A549 (cell line): ENCODE measurements around the gene METTL23. TPM values are rescaled to one million over a fixed set of nuclear protein-coding genes. Genes with fewer than 3 reads are reported as not detected.

ENCODE experiments used
- ATAC-seq, 2 experiments: fragments of 200-7000 bp in 1 of 2; fragments of >200 bp in 1 of 2; cut with Nextera tagmentation in 1 of 2; cut with Tn5 transposase in 1 of 2; 3 replicates each; pipeline versions ENCODE4 v1.8.0 to v1.9.1; 2018 to 2020; ENCODE audit warnings: mild to moderate bottlenecking in 1 of 2, moderate library complexity in 1 of 2
- CTCF ChIA-PET: fragments of 300-600 bp; sonication (Branson Sonifier 250); formaldehyde crosslinking; extraction: SDS; loops from one replicate; lab custom pipeline; 2021; ENCODE audit warnings: antibody characterized with exemption, inconsistent platforms; lab: Yijun Ruan, JAX
- POLR2A ChIA-PET: fragments of 350-600 bp; formaldehyde crosslinking; extraction: SDS; loops from one replicate; lab custom pipeline; 2021; ENCODE audit warnings: antibody characterized with exemption, inconsistent platforms; lab: Yijun Ruan, JAX
- DNase-seq, 2 experiments: peaks; one replicate each; pipeline versions ENCODE4 v3.0.0 to v3.0.0-alpha.2; 2011 to 2016; ENCODE audit warnings: low read depth in 1 of 2, low spot score in 1 of 2
- FAIRE-seq: peaks from 2 replicates; lab custom pipeline; 2011; peaks lifted over from hg19 to GRCh38; lab: Jason Lieb, UNC
- H3K27ac ChIP-seq, 2 experiments: fragments of >200 bp; sonication (Bioruptor Twin); formaldehyde crosslinking; 3 replicates each; pipeline ENCODE4 v1.5.1; 2016 to 2017
- H3K4me1 ChIP-seq: fragments of >200 bp; sonication (Bioruptor Twin); formaldehyde crosslinking; 3 replicates; pipeline ENCODE4 v1.6.1; 2016
- H3K4me2 ChIP-seq: fragments of >200 bp; sonication (Bioruptor Twin); formaldehyde crosslinking; 3 replicates; pipeline ENCODE4 v1.6.1; 2016
- H3K4me3 ChIP-seq: fragments of >200 bp; sonication (Bioruptor Twin); formaldehyde crosslinking; 3 replicates; pipeline ENCODE4 v1.5.1; 2016
- H3K9me3 ChIP-seq: fragments of >200 bp; sonication (Bioruptor Twin); formaldehyde crosslinking; 3 replicates; pipeline ENCODE4 v1.6.1; 2016
- ATOH8 ChIP-seq: fragments of 250-450 bp; sonication (Bioruptor Pico); IDR thresholded peaks from 2 replicates; pipeline ENCODE4 v1.5.0; 2020; ENCODE audit warnings: low read depth, mild to moderate bottlenecking, moderate library complexity
- BCL3 ChIP-seq: fragments of >200 bp; sonication (Bioruptor Twin); formaldehyde crosslinking; IDR thresholded peaks from 3 replicates; pipeline ENCODE4 v1.6.1; 2016
- BHLHE40 ChIP-seq: IDR thresholded peaks from 2 replicates; pipeline ENCODE4 v1.6.1; 2012; ENCODE audit warnings: low read depth, low read length, inconsistent platforms
- CBX2 ChIP-seq: fragments of 200-600 bp; sonication (generic); IDR thresholded peaks from 2 replicates; pipeline ENCODE4 v1.6.1; 2016; ENCODE audit warnings: low read depth, mild to moderate bottlenecking, borderline replicate concordance
- FOSB ChIP-seq: fragments of 250-450 bp; sonication (Bioruptor Pico); IDR thresholded peaks from 2 replicates; pipeline ENCODE4 v1.5.0; 2020; ENCODE audit warnings: mild to moderate bottlenecking, moderate library complexity
- GATA3 ChIP-seq: IDR thresholded peaks from 2 replicates; pipeline ENCODE4 v1.6.1; 2012; ENCODE audit warnings: borderline replicate concordance
- HES2 ChIP-seq: fragments of >200 bp; sonication (Bioruptor Twin); formaldehyde crosslinking; IDR thresholded peaks from 2 replicates; pipeline ENCODE4 v1.6.1; 2016
- HMGXB4 ChIP-seq: fragments of 250-450 bp; sonication (Bioruptor Pico); IDR thresholded peaks from 2 replicates; pipeline ENCODE4 v1.5.0; 2021; ENCODE audit warnings: mild to moderate bottlenecking, moderate library complexity, borderline replicate concordance
- HOXA7 ChIP-seq: fragments of 250-450 bp; sonication (Bioruptor Pico); IDR thresholded peaks from 2 replicates; pipeline ENCODE4 v1.5.0; 2020; ENCODE audit warnings: mild to moderate bottlenecking, moderate library complexity
- JUN ChIP-seq, 2 experiments: fragments of >200 bp; sonication (Bioruptor Twin); formaldehyde crosslinking; IDR thresholded peaks; 2 replicates in 1 of 2; 3 replicates in 1 of 2; pipeline ENCODE4 v1.6.1; 2016 to 2017
- MAFK ChIP-seq: fragments of 450-650 bp; IDR thresholded peaks from 2 replicates; pipeline ENCODE4 v1.6.1; 2014; ENCODE audit not compliant: partially characterized antibody
- MAZ ChIP-seq: fragments of 150-350 bp; IDR thresholded peaks from 2 replicates; pipeline ENCODE4 v1.6.1; 2014; ENCODE audit warnings: antibody characterized with exemption, low read depth, low read length, borderline replicate concordance
- POLR2A ChIP-seq: IDR thresholded peaks from 2 replicates; pipeline ENCODE4 v1.6.1; 2012; ENCODE audit warnings: mild to moderate bottlenecking, low read length
- POLR2AphosphoS2 ChIP-seq: conservative IDR thresholded peaks from 2 replicates; pipeline ENCODE4 v1.6.1; 2012; ENCODE audit warnings: low read length, improper control_type of control experiment, inconsistent platforms
- RAD21 ChIP-seq, 2 experiments: fragments of >200 bp in 1 of 2; sonication (Bioruptor Twin) in 1 of 2; formaldehyde crosslinking in 1 of 2; IDR thresholded peaks in 1 of 2; conservative IDR thresholded peaks in 1 of 2; 2 replicates in 1 of 2; 3 replicates in 1 of 2; pipeline ENCODE4 v1.6.1; 2012 to 2018; ENCODE audit warnings: inconsistent platforms in 1 of 2
- RARB ChIP-seq: fragments of 250-450 bp; sonication (Bioruptor Pico); IDR thresholded peaks from 2 replicates; pipeline ENCODE4 v1.8.0; 2021; ENCODE audit warnings: mild to moderate bottlenecking, moderate library complexity
- SMC3 ChIP-seq: fragments of >200 bp; sonication (Bioruptor Twin); formaldehyde crosslinking; IDR thresholded peaks from 3 replicates; pipeline ENCODE4 v1.6.1; 2018; ENCODE audit warnings: inconsistent platforms
- TFCP2L1 ChIP-seq: fragments of 250-450 bp; sonication (Bioruptor Pico); IDR thresholded peaks from 2 replicates; pipeline ENCODE4 v1.5.0; 2021; ENCODE audit warnings: mild to moderate bottlenecking
- TP53 ChIP-seq: fragments of 250-450 bp; sonication (Bioruptor Pico); IDR thresholded peaks from 2 replicates; pipeline ENCODE4 v1.5.0; 2021; ENCODE audit warnings: mild to moderate bottlenecking, moderate library complexity
- ZC3H11A ChIP-seq: fragments of 450-650 bp; IDR thresholded peaks from 2 replicates; pipeline ENCODE4 v1.6.1; 2014; ENCODE audit warnings: antibody characterized with exemption, mild to moderate bottlenecking
- ZSCAN20 ChIP-seq: fragments of 250-450 bp; sonication (Bioruptor Pico); IDR thresholded peaks from 2 replicates; pipeline ENCODE4 v1.8.0; 2022; ENCODE audit warnings: mild to moderate bottlenecking, moderate library complexity
- WGBS: methylation state at CpG from one replicate; pipeline ENCODE4 v1.1.6; 2017; ENCODE audit errors: missing lambda C conversion rate; 5-methylcytosine and 5-hydroxymethylcytosine counted together
- polyA plus RNA-seq, 4 experiments: library from polyadenylated mRNA; depleted of rRNA in 3 of 4; stranded (reverse); fragments of >200 nt; fragmentation: RNase III in 1 of 4; extraction: RNeasy Plus Mini Kit Qiagen cat#74134 plus additional on column Dnase treatment in 1 of 4; gene quantifications; 2 replicates in 3 of 4; 3 replicates in 1 of 4; pipeline ENCODE4 v1.2.3, GENCODE V29; 2011 to 2017
- TF ChIP-seq, protein P1 (sequence below): fragments of 150-350 bp; IDR thresholded peaks from 2 replicates; pipeline ENCODE4 v1.6.1; 2014; ENCODE audit warnings: low read depth, mild to moderate bottlenecking, low read length
- TF ChIP-seq, protein P2 (sequence below): IDR thresholded peaks from 2 replicates; pipeline ENCODE4 v1.6.1; 2012

The METTL23 gene
- polyA plus RNA-seq, 2 of the 4 experiments (the other 2 are of a cell fraction), result 64.9 to 120 TPM

DNA sequence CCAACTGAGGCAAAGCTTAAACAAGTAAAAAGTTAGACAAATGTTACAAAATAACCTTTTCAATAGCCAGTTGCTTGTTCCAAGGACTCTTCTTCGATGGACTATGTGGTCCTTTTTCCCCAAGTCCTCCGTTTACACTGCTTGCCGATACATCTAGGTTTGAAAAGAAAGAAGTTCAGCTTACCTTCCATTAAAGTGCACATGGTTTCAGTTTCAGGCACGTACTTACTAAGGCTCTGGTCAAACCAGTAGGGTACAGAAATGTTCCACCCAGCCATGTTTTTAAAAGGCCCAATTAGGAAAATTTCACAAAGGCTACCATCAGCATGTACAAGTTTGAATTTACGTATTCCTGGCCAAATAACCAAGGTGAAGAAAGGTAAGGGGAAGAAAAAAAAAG is 8.4 kb downstream of the METTL23 start:
- peak overlapping the region; percentile 54 to 98; a peak in 4 of 6 replicates for H3K27ac ChIP-seq
- POLR2A ChIA-PET, result interaction anchor here (0.6 to 2.7 kb wide), 3 partner anchors 9 to 334 kb away, joined by 3 to 8 read pairs (median 3); partner anchors contain the start of genes JMJD6 and METTL23
- H3K4me3 ChIP-seq, result peak overlapping the region; percentile 95
- H3K4me2 ChIP-seq, result peak overlapping the region; percentile 86
- CTCF ChIA-PET, result interaction anchor here (0.6 to 5.3 kb wide), 9 partner anchors 8 to 691 kb away, joined by 3 to 31 read pairs (median 4); partner anchors contain the start of gene METTL23
- no peaks in the 10 kb centered on the region for H3K9me3 ChIP-seq
- FAIRE-seq (peak; percentile 36), ATAC-seq (no peak), DNase-seq (peak in 1 of 2 experiments; percentile 40)
- peaks cover 37% of the 10 kb centered on the region for H3K4me1 ChIP-seq
- 1% methylated on average over 5 of the region's 5 CpGs for WGBS
- TF ChIP-seq JUN (IDR thresholded peaks at IDR 0.05) (0 out of 5 replicates have a peak, but pooled peaks of 1 of the 2 experiments have one; percentile 28), POLR2A (no peak), ZC3H11A (no peak), TP53 (CRISPR knock-in tag) (no peak), ZSCAN20 (CRISPR knock-in tag) (0 out of 2 replicates have a peak, but pooled peaks have one; percentile 31), POLR2AphosphoS2 (no peak), ATOH8 (CRISPR knock-in tag) (no peak), HMGXB4 (CRISPR knock-in tag) (no peak), TFCP2L1 (peak; percentile 54; the same call in 1 of the 2 replicates), HOXA7 (CRISPR knock-in tag) (0 out of 2 replicates have a peak, but pooled peaks have one; percentile 68), FOSB (peak; percentile 89)
- TF ChIP-seq, protein P1, sequence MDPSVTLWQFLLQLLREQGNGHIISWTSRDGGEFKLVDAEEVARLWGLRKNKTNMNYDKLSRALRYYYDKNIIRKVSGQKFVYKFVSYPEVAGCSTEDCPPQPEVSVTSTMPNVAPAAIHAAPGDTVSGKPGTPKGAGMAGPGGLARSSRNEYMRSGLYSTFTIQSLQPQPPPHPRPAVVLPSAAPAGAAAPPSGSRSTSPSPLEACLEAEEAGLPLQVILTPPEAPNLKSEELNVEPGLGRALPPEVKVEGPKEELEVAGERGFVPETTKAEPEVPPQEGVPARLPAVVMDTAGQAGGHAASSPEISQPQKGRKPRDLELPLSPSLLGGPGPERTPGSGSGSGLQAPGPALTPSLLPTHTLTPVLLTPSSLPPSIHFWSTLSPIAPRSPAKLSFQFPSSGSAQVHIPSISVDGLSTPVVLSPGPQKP, result no peak

GRCh38 chr17:76735586-76736348 is 9.1 kb downstream of the METTL23 start:
- Histone ChIP-seq H3K4me1 (peaks cover 37% of the 10 kb centered on the region), H3K4me3 (peak overlapping the region; percentile 95), H3K4me2 (peak overlapping the region; percentile 86), H3K27ac (peak overlapping the region; percentile 97 to 98), H3K9me3 (no peaks in the 10 kb centered on the region)
- peak; percentile 67 for FAIRE-seq
- 5% methylated on average over 14 of the region's 20 CpGs for WGBS
- ChIA-PET POLR2A (interaction anchor here (1.5 to 2.7 kb wide), 2 partner anchors 8 to 10 kb away, joined by 8 to 10 read pairs; partner anchors contain the start of genes JMJD6 and METTL23), CTCF (interaction anchor here (0.6 to 5.3 kb wide), 8 partner anchors 8 to 690 kb away, joined by 3 to 31 read pairs (median 4); partner anchors contain the start of gene METTL23)
- no peak for DNase-seq
- TF ChIP-seq POLR2AphosphoS2 (0 out of 2 replicates have a peak, but pooled peaks have one; percentile 40), RAD21 (conservative IDR thresholded peaks at IDR 0.05 in 1 of 2, IDR thresholded peaks at IDR 0.05 in 1 of 2) (no peak), MAFK (peak; percentile 9), BCL3 (0 out of 3 replicates have a peak, but pooled peaks have one; percentile 28), MAZ (no peak), HES2 (no peak), BHLHE40 (no peak), CBX2 (no peak), GATA3 (peak; percentile 24; the same call in 1 of the 2 replicates), HOXA7 (CRISPR knock-in tag) (peak; percentile 79; the same call in 1 of the 2 replicates), SMC3 (no peak), POLR2A (no peak), RARB (CRISPR knock-in tag) (no peak)
- TF ChIP-seq, protein P2, sequence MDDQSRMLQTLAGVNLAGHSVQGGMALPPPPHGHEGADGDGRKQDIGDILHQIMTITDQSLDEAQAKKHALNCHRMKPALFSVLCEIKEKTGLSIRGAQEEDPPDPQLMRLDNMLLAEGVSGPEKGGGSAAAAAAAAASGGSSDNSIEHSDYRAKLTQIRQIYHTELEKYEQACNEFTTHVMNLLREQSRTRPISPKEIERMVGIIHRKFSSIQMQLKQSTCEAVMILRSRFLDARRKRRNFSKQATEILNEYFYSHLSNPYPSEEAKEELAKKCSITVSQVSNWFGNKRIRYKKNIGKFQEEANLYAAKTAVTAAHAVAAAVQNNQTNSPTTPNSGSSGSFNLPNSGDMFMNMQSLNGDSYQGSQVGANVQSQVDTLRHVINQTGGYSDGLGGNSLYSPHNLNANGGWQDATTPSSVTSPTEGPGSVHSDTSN, result peak; percentile 15; the same call in 1 of the 2 replicates
- no peak for ATAC-seq
